NOMO-1 treated with dmso at 0.1 percent for 144 hours (cell line): ENCODE measurements around the gene IGF2.

Experiments used
- DNase-seq: peaks from one replicate; lab custom pipeline; 2025; ENCODE audit not compliant: unreplicated experiment; lab: John Stamatoyannopoulos, UW

The IGF2 gene

GRCh38 chr11:2169626-2170570 is 30.7 kb upstream of the IGF2 start:
- no peak for DNase-seq

GRCh38 chr11:2169005-2169378 is 29.8 kb upstream of the IGF2 start:
- no peak for DNase-seq

GRCh38 chr11:2168286-2169004 is 29.3 kb upstream of the IGF2 start:
- DNase-seq: no peak

GRCh38 chr11:2167141-2168045 is 28.2 kb upstream of the IGF2 start:
- no peak for DNase-seq

- DNase-seq: no peak
Measured at GRCh38 chr11:2166091-2166851, 27.1 kb upstream of the IGF2 start.

GRCh38 chr11:2165571-2165970 is 26.4 kb upstream of the IGF2 start:
- no peak for DNase-seq

GRCh38 chr11:2164861-2165555 is 25.8 kb upstream of the IGF2 start:
- DNase-seq: no peak

GRCh38 chr11:2164081-2164480 is 24.9 kb upstream of the IGF2 start:
- DNase-seq: no peak

- DNase-seq: no peak
Measured at GRCh38 chr11:2163428-2163978, 24.3 kb upstream of the IGF2 start.

GRCh38 chr11:2160736-2161259 is 21.6 kb upstream of the IGF2 start, which contains the start of gene INS:
Gene INS, minus strand, starts transcription at chr11:2161209. Its CDS starts 238 bp downstream, at chr11:2160971.
- DNase-seq: no peak

- DNase-seq: no peak
Measured at GRCh38 chr11:2159536-2160413, 20.6 kb upstream of the IGF2 start.

- no peak for DNase-seq
Measured at GRCh38 chr11:2158966-2159365, 19.8 kb upstream of the IGF2 start.

GRCh38 chr11:2158296-2158737 is 19.1 kb upstream of the IGF2 start:
- DNase-seq: no peak

- DNase-seq: no peak
Measured at GRCh38 chr11:2157294-2158040, 18.3 kb upstream of the IGF2 start.

GRCh38 chr11:2156416-2157182 is 17.4 kb upstream of the IGF2 start:
- no peak for DNase-seq

GRCh38 chr11:2155511-2155910 is 16.3 kb upstream of the IGF2 start:
- DNase-seq: no peak

- no peak for DNase-seq
Measured at GRCh38 chr11:2154889-2155288, 15.7 kb upstream of the IGF2 start.
